HG03175 (cell line): ENCODE data around the gene PSMA6.

Experiments
- ATAC-seq: cut with Tn5 transposase; IDR thresholded peaks from one replicate; pipeline ENCODE4 v1.9.1; 2021; ENCODE audit warnings: mild to moderate bottlenecking, moderate library complexity; ENCODE audit not compliant: unreplicated experiment

Gene PSMA6

GRCh38 chr14:35365130-35366055, 73.2 kb downstream of the PSMA6 start:
- no peak for ATAC-seq

- no peak for ATAC-seq
Observed at GRCh38 chr14:35366056-35366451, 73.9 kb downstream of the PSMA6 start.

GRCh38 chr14:35366521-35366976, 74.4 kb downstream of the PSMA6 start:
- no peak for ATAC-seq

- ATAC-seq, result no peak
Observed at GRCh38 chr14:35367056-35367372, 74.8 kb downstream of the PSMA6 start.
